Measurements from ENCODE around the gene IL20RB. TPM values are rescaled to one million over a fixed set of nuclear protein-coding genes. Genes with fewer than 3 reads are reported as not detected.

The IL20RB gene
- total and polyA plus RNA-seq, 2 of the 13 experiments (the other 11 are each of a cell fraction or from before 2014, with no cell fraction given): 0.22 to 0.32 TPM

DNA sequence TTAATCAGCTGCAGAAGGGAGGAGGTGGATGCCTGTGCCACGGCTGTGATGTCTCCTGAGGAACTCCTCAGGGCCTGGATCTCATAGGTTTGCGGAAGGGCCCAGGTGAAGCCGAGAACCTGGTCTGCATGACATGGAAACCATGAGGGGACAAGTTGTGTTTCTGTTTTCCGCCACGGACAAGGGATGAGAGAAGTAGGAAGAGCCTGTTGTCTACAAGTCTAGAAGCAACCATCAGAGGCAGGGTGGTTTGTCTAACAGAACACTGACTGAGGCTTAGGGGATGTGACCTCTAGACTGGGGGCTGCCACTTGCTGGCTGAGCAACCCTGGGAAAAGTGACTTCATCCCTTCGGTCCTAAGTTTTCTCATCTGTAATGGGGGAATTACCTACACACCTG lies 52.4 kb downstream of the IL20RB start:
- Histone ChIP-seq H3K9me3 (ENCODE audit: low read length) (no peaks in the 10 kb centered on the region), H3K4me1 (ENCODE audit: insufficient read depth, low read length) (peaks cover 15% of the 10 kb centered on the region), H3K36me3 (replicated peaks in 1 of 2; ENCODE audit: control insufficient read depth in 1 of 2, insufficient read depth in 2 of 2, low read length in 2 of 2) (no peaks in the 10 kb centered on the region), H2AFZ (ENCODE audit: low read length) (no peak overlapping the region), H3K4me3 (replicated peaks in 1 of 3; ENCODE audit: insufficient read depth in 1 of 3, low read depth in 2 of 3, low read length in 3 of 3) (no peak overlapping the region), H3K27ac (ENCODE audit: extremely low read length, insufficient read depth, low read length) (no peak overlapping the region), H3K4me2 (ENCODE audit: low read depth, low read length) (no peak overlapping the region), H3K79me2 (ENCODE audit: insufficient read depth, low read length) (no peaks in the 10 kb centered on the region), H3K9ac (ENCODE audit: insufficient read depth, low read depth, low read length) (no peak overlapping the region), H4K20me1 (ENCODE audit: insufficient read depth, low read length) (no peaks in the 10 kb centered on the region), H3K27me3 (ENCODE audit: control insufficient read depth in 1 of 2, insufficient read depth in 2 of 2, low read length in 2 of 2) (no peaks in the 10 kb centered on the region; a peak in 1 of 5 replicates)
- POLR2A ChIA-PET: no interaction called here
- CTCF ChIA-PET (ENCODE audit: low intra/inter-chr PET ratio, low total read pairs): no interaction called here
- intact Hi-C loops (cut with micrococcal nuclease; ENCODE audit: unreplicated experiment): no loop called here
- DNase-seq (ENCODE audit: low spot score) (no peak), FAIRE-seq (no peak), ATAC-seq (no peak)
- TF ChIP-seq ZNF670 (CRISPR knock-in tag; IDR thresholded peaks at IDR 0.05; ENCODE audit: borderline replicate concordance) (no peak), ZNF432 (CRISPR knock-in tag; IDR thresholded peaks at IDR 0.05; ENCODE audit: borderline replicate concordance) (no peak), PHF21A (CRISPR knock-in tag; IDR thresholded peaks at IDR 0.05) (no peak), ZNF780A (CRISPR knock-in tag; IDR thresholded peaks at IDR 0.05) (no peak), ZNF484 (CRISPR knock-in tag; IDR thresholded peaks at IDR 0.05; ENCODE audit: borderline replicate concordance, low read depth) (no peak), GLI4 (CRISPR knock-in tag; IDR thresholded peaks at IDR 0.05; ENCODE audit: borderline replicate concordance) (no peak), ZNF451 (CRISPR knock-in tag; IDR thresholded peaks at IDR 0.05) (no peak), ZMYM2 (CRISPR knock-in tag; IDR thresholded peaks at IDR 0.05) (no peak), ZNF589 (CRISPR knock-in tag; conservative IDR thresholded peaks at IDR 0.05) (no peak)
- TF ChIP-seq, protein P1, sequence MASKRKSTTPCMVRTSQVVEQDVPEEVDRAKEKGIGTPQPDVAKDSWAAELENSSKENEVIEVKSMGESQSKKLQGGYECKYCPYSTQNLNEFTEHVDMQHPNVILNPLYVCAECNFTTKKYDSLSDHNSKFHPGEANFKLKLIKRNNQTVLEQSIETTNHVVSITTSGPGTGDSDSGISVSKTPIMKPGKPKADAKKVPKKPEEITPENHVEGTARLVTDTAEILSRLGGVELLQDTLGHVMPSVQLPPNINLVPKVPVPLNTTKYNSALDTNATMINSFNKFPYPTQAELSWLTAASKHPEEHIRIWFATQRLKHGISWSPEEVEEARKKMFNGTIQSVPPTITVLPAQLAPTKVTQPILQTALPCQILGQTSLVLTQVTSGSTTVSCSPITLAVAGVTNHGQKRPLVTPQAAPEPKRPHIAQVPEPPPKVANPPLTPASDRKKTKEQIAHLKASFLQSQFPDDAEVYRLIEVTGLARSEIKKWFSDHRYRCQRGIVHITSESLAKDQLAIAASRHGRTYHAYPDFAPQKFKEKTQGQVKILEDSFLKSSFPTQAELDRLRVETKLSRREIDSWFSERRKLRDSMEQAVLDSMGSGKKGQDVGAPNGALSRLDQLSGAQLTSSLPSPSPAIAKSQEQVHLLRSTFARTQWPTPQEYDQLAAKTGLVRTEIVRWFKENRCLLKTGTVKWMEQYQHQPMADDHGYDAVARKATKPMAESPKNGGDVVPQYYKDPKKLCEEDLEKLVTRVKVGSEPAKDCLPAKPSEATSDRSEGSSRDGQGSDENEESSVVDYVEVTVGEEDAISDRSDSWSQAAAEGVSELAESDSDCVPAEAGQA (IDR thresholded peaks at IDR 0.05; ENCODE audit: low read depth): no peak
- TF ChIP-seq, protein P1 (CRISPR knock-in tag; IDR thresholded peaks at IDR 0.05; ENCODE audit: borderline replicate concordance): no peak
- BruUV-seq (replicated peaks): no TSS peak
- in situ Hi-C loops (cut with HindIII; ENCODE audit: extremely low pct_ligation_motif_present, low pct_unique_long_range_greater_than_20kb): loop anchor here (5.0 to 25.0 kb wide), 3 partner anchors 253 to 935 kb away; no protein-coding TSS in a partner anchor
- WGBS (ENCODE audit: low lambda C conversion rate): 84% methylated on average over 5 of the region's 6 CpGs

All from HepG2 (cell line).